H1 (cell line): ENCODE measurements around the gene CERS3. TPM values are rescaled to one million over a fixed set of nuclear protein-coding genes. Genes with fewer than 3 reads are reported as not detected.

Experiments
- CTCF ChIA-PET: fragments of 300-600 bp; sonication (Branson Sonifier 250); formaldehyde crosslinking; loops from one replicate; lab custom pipeline; 2021; ENCODE audit not compliant: partially characterized antibody; lab: Charles Lee
- POLR2A ChIA-PET: fragments of 300-600 bp; sonication (Branson Sonifier 250); formaldehyde crosslinking; loops from one replicate; lab custom pipeline; 2021; ENCODE audit warnings: inconsistent platforms; ENCODE audit not compliant: partially characterized antibody; lab: Charles Lee
- DNase-seq, 2 experiments: peaks; one replicate each; pipeline versions ENCODE4 v3.0.0 to v3.0.0-alpha.2; 2010 to 2022; ENCODE audit warnings: low spot score in 2 of 2, low read depth in 1 of 2, mixed read lengths in 1 of 2
- FAIRE-seq: peaks from 2 replicates; lab custom pipeline; 2011; peaks lifted over from hg19 to GRCh38; lab: Jason Lieb, UNC
- H2AFZ ChIP-seq: 2 replicates; pipeline ENCODE4 v1.8.1; 2012; ENCODE audit warnings: low read length, inconsistent platforms
- H2AK5ac ChIP-seq: 2 replicates; pipeline ENCODE4 v1.6.1; 2013; ENCODE audit warnings: low read depth, low read length
- H2BK120ac ChIP-seq: replicated peaks from 2 replicates; pipeline ENCODE3; 2013; ENCODE audit warnings: low read depth, low read length, inconsistent platforms
- H2BK12ac ChIP-seq: 2 replicates; pipeline ENCODE4 v1.6.1; 2013; ENCODE audit warnings: low read depth, low read length
- H2BK15ac ChIP-seq: 2 replicates; pipeline ENCODE4 v1.6.1; 2013; ENCODE audit warnings: low read length
- H2BK20ac ChIP-seq: 2 replicates; pipeline ENCODE4 v1.6.1; 2013; ENCODE audit warnings: low read length
- H2BK5ac ChIP-seq: 2 replicates; pipeline ENCODE4 v1.6.1; 2013; ENCODE audit warnings: low read depth, low read length
- H3K14ac ChIP-seq: 2 replicates; pipeline ENCODE4 v1.6.1; 2013; ENCODE audit warnings: inconsistent platforms; ENCODE audit not compliant: insufficient read length
- H3K18ac ChIP-seq: 2 replicates; pipeline ENCODE4 v1.6.1; 2013; ENCODE audit warnings: low read length; ENCODE audit errors: extremely low read depth
- H3K23ac ChIP-seq: 2 replicates; pipeline ENCODE4 v1.6.1; 2013; ENCODE audit warnings: inconsistent platforms; ENCODE audit not compliant: insufficient read length
- H3K23me2 ChIP-seq: 2 replicates; pipeline ENCODE4 v1.6.1; 2013; ENCODE audit warnings: low read depth, low read length
- H3K27ac ChIP-seq: 2 replicates; pipeline ENCODE4 v1.6.1; 2011; ENCODE audit warnings: low read depth, low read length, inconsistent platforms
- H3K27me3 ChIP-seq, 4 experiments: replicated peaks in 1 of 4; 1 replicate in 1 of 4; 2 replicates in 3 of 4; pipeline versions ENCODE4 v1.6.1 to v1.8.1; 2011 to 2013; ENCODE audit warnings: low read length in 3 of 4, mild to moderate bottlenecking in 3 of 4, inconsistent platforms in 2 of 4, mixed read lengths in 2 of 4, moderate library complexity in 1 of 4; ENCODE audit not compliant: control insufficient read depth in 3 of 4, insufficient read depth in 3 of 4; ENCODE audit errors: extremely low read depth in 1 of 4
- H3K36me3 ChIP-seq, 4 experiments: 2 replicates each; pipeline versions ENCODE4 v1.6.1 to v1.8.1; 2011 to 2013; ENCODE audit warnings: mild to moderate bottlenecking in 4 of 4, low read length in 3 of 4, moderate library complexity in 2 of 4, control low read depth in 1 of 4, inconsistent platforms in 1 of 4; ENCODE audit not compliant: insufficient read depth in 4 of 4, control insufficient read depth in 2 of 4
- H3K4ac ChIP-seq: replicated peaks from 2 replicates; pipeline ENCODE3; 2013; ENCODE audit warnings: low read length, low read depth, mixed read lengths, inconsistent platforms; ENCODE audit not compliant: insufficient read length
- H3K4me1 ChIP-seq, 4 experiments: replicated peaks in 1 of 4; 1 replicate in 1 of 4; 2 replicates in 3 of 4; pipeline versions ENCODE4 v1.6.1 to v1.8.1; 2011 to 2013; ENCODE audit warnings: low read length in 3 of 4, inconsistent platforms in 2 of 4, mixed read lengths in 1 of 4; ENCODE audit not compliant: insufficient read depth in 4 of 4, control insufficient read depth in 3 of 4
- H3K4me2 ChIP-seq, 2 experiments: 2 replicates each; pipeline versions ENCODE4 v1.6.1 to v1.8.1; 2011 to 2013; ENCODE audit warnings: low read depth in 2 of 2, low read length in 2 of 2, control low read depth in 1 of 2, inconsistent platforms in 1 of 2, mild to moderate bottlenecking in 1 of 2; ENCODE audit not compliant: insufficient read depth in 1 of 2
- H3K4me3 ChIP-seq, 4 experiments: fragments of 200-600, 300-600 bp in 1 of 4; sonication (generic), shearing (Covaris generic), sonication (Bioruptor Twin) in 1 of 4; 2 replicates each; pipeline versions ENCODE4 v1.5.1 to v1.8.1; 2011 to 2016; ENCODE audit warnings: low read length in 4 of 4, low read depth in 3 of 4, control low read depth in 2 of 4, inconsistent platforms in 2 of 4, mild to moderate bottlenecking in 2 of 4, mixed read lengths in 1 of 4, moderate library complexity in 1 of 4; ENCODE audit not compliant: insufficient read depth in 2 of 4; ENCODE audit errors: extremely low read depth in 1 of 4
- H3K56ac ChIP-seq: replicated peaks from 2 replicates; pipeline ENCODE3; 2013; ENCODE audit warnings: low read depth, mild to moderate bottlenecking, mixed read lengths, low read length, inconsistent platforms; ENCODE audit not compliant: insufficient read length
- H3K79me1 ChIP-seq: 2 replicates; pipeline ENCODE4 v1.6.1; 2013; ENCODE audit warnings: low read depth, low read length, control low read depth
- H3K79me2 ChIP-seq, 2 experiments: 2 replicates each; pipeline versions ENCODE4 v1.6.1 to v1.8.1; 2012 to 2013; ENCODE audit warnings: low read length in 2 of 2, mild to moderate bottlenecking in 2 of 2, inconsistent platforms in 1 of 2; ENCODE audit not compliant: insufficient read depth in 2 of 2, control insufficient read depth in 1 of 2
- H3K9ac ChIP-seq, 4 experiments: replicated peaks in 1 of 4; 1 replicate in 1 of 4; 2 replicates in 3 of 4; pipeline versions ENCODE4 v1.6.1 to v1.8.1; 2011 to 2013; ENCODE audit warnings: low read depth in 3 of 4, low read length in 3 of 4, control low read depth in 2 of 4, mild to moderate bottlenecking in 2 of 4, moderate library complexity in 2 of 4, inconsistent platforms in 1 of 4; ENCODE audit errors: extremely low read depth in 1 of 4
- H3K9me3 ChIP-seq, 2 experiments: 2 replicates each; pipeline versions ENCODE4 v1.6.1 to v1.8.1; 2012 to 2013; ENCODE audit warnings: mild to moderate bottlenecking in 2 of 2, moderate library complexity in 2 of 2, control low read depth in 1 of 2, inconsistent platforms in 1 of 2, low read depth in 1 of 2, low read length in 1 of 2, mixed read lengths in 1 of 2; ENCODE audit not compliant: insufficient read depth in 2 of 2
- H4K20me1 ChIP-seq, 2 experiments: replicated peaks in 1 of 2; 2 replicates each; pipeline versions ENCODE3 to v1.8.1; 2011 to 2013; ENCODE audit warnings: inconsistent platforms in 2 of 2, low read length in 2 of 2, mild to moderate bottlenecking in 1 of 2; ENCODE audit not compliant: insufficient read depth in 2 of 2, control insufficient read depth in 1 of 2
- H4K5ac ChIP-seq: 2 replicates; pipeline ENCODE4 v1.6.1; 2013; ENCODE audit warnings: low read length, low read depth, mixed read lengths, inconsistent platforms; ENCODE audit not compliant: insufficient read length
- H4K8ac ChIP-seq: 2 replicates; pipeline ENCODE4 v1.8.0; 2013; ENCODE audit warnings: mild to moderate bottlenecking, moderate library complexity, low read length, inconsistent platforms; ENCODE audit not compliant: insufficient read depth; ENCODE audit errors: extremely low read depth
- H4K91ac ChIP-seq: replicated peaks from 2 replicates; pipeline ENCODE3; 2013; ENCODE audit warnings: low read length, mixed read lengths, inconsistent platforms; ENCODE audit not compliant: insufficient read length
- EGR1 ChIP-seq: IDR thresholded peaks from 2 replicates; pipeline ENCODE4 v1.6.1; 2011; ENCODE audit warnings: low read depth, low read length, borderline replicate concordance
- HDAC6 ChIP-seq: IDR thresholded peaks from one replicate; pipeline ENCODE4 v1.7.1; 2012; ENCODE audit warnings: low read depth, mild to moderate bottlenecking, inconsistent platforms, low read length, moderate library complexity
- KDM1A ChIP-seq: fragments of 200-600, 300-600 bp; sonication (generic); IDR thresholded peaks from 2 replicates; pipeline ENCODE4 v1.7.1; 2016; ENCODE audit warnings: mild to moderate bottlenecking, low read length, borderline replicate concordance
- WGBS, 2 experiments: shearing (Covaris generic) in 1 of 2; methylation state at CpG; one replicate each; pipeline versions ENCODE4 v1.1.6 to v1.1.7; 2013 to 2015; ENCODE audit warnings: low lambda C conversion rate in 2 of 2, mixed read lengths in 2 of 2, inconsistent platforms in 1 of 2, low coverage in 1 of 2, missing lambda C conversion rate in 1 of 2; ENCODE audit not compliant: insufficient replicate concordance in 2 of 2, insufficient coverage in 1 of 2, insufficient read length in 1 of 2; ENCODE audit errors: extremely low coverage in 1 of 2, missing lambda C conversion rate in 1 of 2; 5-methylcytosine and 5-hydroxymethylcytosine counted together
- polyA plus RNA-seq, 7 experiments: library from polyadenylated mRNA; depleted of rRNA in 3 of 7; stranded (reverse) in 5 of 7; unstranded in 2 of 7; fragments of >200 nt in 5 of 7; fragments of 200-250 nt in 2 of 7; gene quantifications; 1 replicate in 5 of 7; 2 replicates in 1 of 7; 4 replicates in 1 of 7; pipeline versions ENCODE4 v1.2.1 to v1.2.3, GENCODE V29; 2011 to 2013; ENCODE audit warnings: missing spikeins in 2 of 7, mixed read lengths in 2 of 7
- total RNA-seq: library from RNA; stranded (reverse); fragmentation: NEBNext Ultra II Directional; extraction: Animal tissue kit (Norgen Biotek cat#: 25700); gene quantifications from 2 replicates; pipeline ENCODE4 v1.2.1, GENCODE V29; 2021

The CERS3 gene
- total and polyA plus RNA-seq, 2 of the 8 experiments (the other 6 are each of a cell fraction or from before 2014, with no cell fraction given), result 0.62 TPM; not detected in 1

DNA sequence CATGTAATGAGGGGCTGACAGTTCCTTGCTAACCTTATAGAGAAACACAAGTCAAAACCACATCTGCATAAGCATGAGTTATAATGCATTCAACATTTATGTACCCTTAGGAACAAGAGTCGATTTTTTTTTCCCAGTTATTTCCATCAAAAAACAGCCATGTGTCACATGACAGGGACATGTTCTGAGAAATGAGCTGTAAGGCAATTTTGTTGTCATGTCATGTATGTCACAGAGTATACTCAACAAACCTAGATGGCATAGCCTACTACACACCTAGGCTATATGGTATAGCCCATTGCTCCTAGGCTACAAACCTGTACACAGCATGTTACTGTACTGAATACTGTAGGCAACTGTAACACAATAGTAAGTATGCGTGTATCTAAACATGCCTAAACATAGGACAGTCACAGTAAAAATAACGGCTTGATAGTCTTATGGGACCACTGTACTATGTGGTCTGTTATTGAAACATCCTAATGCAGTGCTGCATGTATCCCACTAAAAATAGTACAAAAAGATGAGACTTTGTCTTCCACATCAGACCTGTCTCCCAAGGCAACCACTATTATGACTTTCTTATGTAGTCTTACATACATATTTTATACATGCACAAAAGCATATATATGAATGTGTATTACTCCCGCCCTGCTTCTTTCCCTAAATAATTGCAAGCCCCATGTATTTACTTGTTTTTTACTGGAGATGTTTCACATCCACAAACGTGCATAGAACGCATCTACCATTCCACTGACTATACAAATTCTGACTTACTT lies 38.3 kb upstream of the CERS3 start:
- no peak overlapping the region for H2AFZ ChIP-seq
- no peaks in the 10 kb centered on the region for H3K79me2 ChIP-seq
- TF ChIP-seq EGR1, result no peak
- TF ChIP-seq HDAC6, result no peak
- no peak for TF ChIP-seq KDM1A
- no peak overlapping the region for H2AK5ac ChIP-seq
- ChIA-PET POLR2A (no interaction called here), CTCF (interaction anchor here (0.6 kb wide), 1 partner anchor 491 kb away, joined by 3 read pairs; no protein-coding TSS in a partner anchor)
- H2BK120ac ChIP-seq, result no peak overlapping the region
- H3K56ac ChIP-seq, result no peak overlapping the region
- H2BK5ac ChIP-seq, result no peak overlapping the region
- no peak overlapping the region for H3K14ac ChIP-seq
- no peak overlapping the region for H3K4me2 ChIP-seq
- no peak overlapping the region for H2BK20ac ChIP-seq
- no peak overlapping the region for H2BK12ac ChIP-seq
- H4K20me1 ChIP-seq, result no peaks in the 10 kb centered on the region
- no peak overlapping the region for H3K4ac ChIP-seq
- DNase-seq, result no peak
- no peak for FAIRE-seq
- no peak overlapping the region for H4K5ac ChIP-seq
- H3K4me1 ChIP-seq, result no peaks in the 10 kb centered on the region
- no peaks in the 10 kb centered on the region for H3K23me2 ChIP-seq
- H3K4me3 ChIP-seq, result no peak overlapping the region
- H3K9me3 ChIP-seq, result 0 out of 4 replicates have a peak, but pooled peaks cover 0 to 4% of the 10 kb centered on the region in 2 experiments
- peaks cover 0 to 4% (median 0%) of the 10 kb centered on the region in 4 experiments; a peak in 1 of 8 replicates for H3K36me3 ChIP-seq
- no peak overlapping the region for H3K18ac ChIP-seq
- H3K9ac ChIP-seq, result no peak overlapping the region
- H4K91ac ChIP-seq, result no peak overlapping the region
- WGBS, 2 experiments, result 89% methylated on average over 6 of the region's 6 CpGs; no CpG with 5 or more reads in 1 of the 2 experiments
- H3K79me1 ChIP-seq, result no peaks in the 10 kb centered on the region
- no peak overlapping the region for H2BK15ac ChIP-seq
- no peak overlapping the region for H3K23ac ChIP-seq
- H3K27ac ChIP-seq, result no peak overlapping the region
- no peaks in the 10 kb centered on the region for H3K27me3 ChIP-seq
- H4K8ac ChIP-seq, result no peak overlapping the region
